GM21825 (cell line): Measurements from ENCODE around the gene ARHGEF4.

Experiments
- ATAC-seq: cut with Tn5 transposase; IDR thresholded peaks from one replicate; pipeline ENCODE4 v1.9.1; 2021; ENCODE audit warnings: mild to moderate bottlenecking, moderate library complexity; ENCODE audit not compliant: unreplicated experiment

Gene ARHGEF4

DNA sequence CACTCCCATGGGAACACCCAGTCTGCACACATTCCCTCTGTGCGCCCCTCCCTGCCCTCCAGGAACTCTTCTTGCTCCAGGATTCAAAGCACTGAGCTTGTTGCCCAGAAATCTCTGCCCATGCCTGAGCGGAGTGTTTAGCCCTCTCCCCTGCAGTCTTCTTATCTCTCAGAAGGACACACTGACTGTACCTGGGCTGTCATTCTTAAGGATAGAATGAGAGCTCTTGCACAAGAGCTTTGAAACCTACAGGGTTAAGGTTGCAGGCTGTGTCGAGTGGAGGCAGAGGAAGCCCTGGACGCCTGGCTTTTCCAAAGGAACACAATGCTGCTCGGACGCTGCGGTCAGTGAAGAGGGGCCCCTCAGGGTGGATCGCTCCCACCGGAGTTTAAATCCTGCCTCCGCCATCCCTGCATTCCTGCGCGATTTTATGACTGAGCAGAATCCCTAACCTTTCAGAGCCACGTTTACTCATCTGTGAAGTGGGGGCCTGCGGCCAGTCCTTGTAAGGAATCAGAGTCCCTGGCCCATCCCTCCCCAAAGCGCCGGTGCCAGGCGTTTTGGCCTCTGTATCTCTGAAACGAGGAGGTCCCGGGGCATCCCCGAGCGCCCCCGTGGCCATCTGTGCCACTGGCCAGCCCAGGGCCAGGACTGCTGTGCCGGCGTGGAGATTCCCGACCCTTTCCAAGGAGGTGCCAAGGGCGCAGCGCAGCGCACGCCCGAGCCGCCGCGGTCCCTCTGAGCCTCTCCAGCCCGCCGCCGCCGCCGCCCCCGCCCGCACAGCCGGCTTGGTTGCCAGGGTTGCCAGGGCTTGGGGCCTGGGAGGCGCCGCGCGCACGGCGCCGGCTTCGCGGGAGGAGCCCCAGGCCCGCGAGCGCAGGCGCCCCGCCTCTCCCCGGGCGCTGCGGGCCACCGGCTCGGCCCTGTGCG, 197.7 kb downstream of the ARHGEF4 start:
- no peak for ATAC-seq

DNA sequence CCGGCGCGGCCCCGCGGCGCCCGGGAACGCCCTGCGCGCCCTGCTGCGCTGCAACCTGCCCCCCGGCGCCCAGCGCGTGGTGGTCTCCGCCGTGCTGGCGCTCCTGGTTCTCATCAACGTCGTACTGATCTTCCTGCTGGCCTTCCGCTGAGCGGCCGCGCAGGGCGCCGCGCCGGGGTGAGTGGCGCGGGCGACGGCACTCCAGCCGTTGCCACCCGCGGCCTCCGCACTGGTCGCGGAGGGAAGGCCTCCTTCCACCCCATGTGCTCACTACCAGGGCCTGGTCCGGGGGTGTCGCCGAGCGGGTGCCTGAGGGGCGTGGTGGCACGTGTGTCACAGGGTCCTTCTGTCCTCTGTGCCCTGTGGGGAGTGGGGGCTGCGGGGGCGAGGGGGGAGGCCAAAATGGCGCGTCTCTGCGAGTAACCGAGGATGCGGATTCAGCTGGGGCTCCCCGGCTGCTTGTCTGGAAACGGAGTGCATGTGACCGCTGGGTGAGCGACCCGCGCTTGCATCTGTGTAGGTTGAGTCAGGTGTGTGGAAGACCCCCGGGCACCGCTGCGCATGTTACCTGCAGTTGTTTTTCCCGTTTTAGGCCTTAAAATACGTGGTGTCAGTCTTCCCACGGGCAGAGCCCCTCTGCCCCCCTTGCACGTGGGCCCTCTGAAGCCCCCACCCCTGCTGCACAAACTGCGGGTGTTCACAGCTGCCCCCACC, 198.6 kb downstream of the ARHGEF4 start:
- no peak for ATAC-seq

DNA sequence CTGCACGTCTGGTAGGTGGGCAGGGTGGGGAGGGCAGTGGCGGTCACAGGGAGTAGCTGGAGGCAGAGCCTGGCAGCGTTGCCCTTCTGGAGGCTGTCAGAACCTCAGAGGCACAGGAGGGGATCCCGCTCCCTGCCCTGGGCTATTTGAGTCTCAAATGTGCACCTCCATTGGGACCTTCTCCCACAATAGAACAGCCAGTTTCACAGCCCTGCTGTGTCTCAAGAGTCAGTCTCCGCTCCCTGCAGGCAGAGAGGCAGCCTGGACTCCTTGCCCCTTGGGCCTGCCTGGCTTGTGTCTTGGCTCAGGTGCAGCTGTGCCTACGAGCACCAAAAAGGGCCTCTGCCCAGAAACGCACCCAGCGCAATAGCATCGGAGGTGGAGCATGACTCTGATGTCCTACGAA, 199.1 kb downstream of the ARHGEF4 start:
- no peak for ATAC-seq

- no peak for ATAC-seq
Observed at GRCh38 chr2:131036269-131036668, 199.6 kb downstream of the ARHGEF4 start.

GRCh38 chr2:131036696-131037397, 200.1 kb downstream of the ARHGEF4 start:
- no peak for ATAC-seq

GRCh38 chr2:131037398-131038257, 200.9 kb downstream of the ARHGEF4 start:
- ATAC-seq = no peak

GRCh38 chr2:131038258-131039100, 201.8 kb downstream of the ARHGEF4 start:
- ATAC-seq = no peak

GRCh38 chr2:131039101-131039440, 202.4 kb downstream of the ARHGEF4 start:
- no peak for ATAC-seq

- ATAC-seq = no peak
Observed at GRCh38 chr2:131039535-131039907, 202.8 kb downstream of the ARHGEF4 start.

DNA sequence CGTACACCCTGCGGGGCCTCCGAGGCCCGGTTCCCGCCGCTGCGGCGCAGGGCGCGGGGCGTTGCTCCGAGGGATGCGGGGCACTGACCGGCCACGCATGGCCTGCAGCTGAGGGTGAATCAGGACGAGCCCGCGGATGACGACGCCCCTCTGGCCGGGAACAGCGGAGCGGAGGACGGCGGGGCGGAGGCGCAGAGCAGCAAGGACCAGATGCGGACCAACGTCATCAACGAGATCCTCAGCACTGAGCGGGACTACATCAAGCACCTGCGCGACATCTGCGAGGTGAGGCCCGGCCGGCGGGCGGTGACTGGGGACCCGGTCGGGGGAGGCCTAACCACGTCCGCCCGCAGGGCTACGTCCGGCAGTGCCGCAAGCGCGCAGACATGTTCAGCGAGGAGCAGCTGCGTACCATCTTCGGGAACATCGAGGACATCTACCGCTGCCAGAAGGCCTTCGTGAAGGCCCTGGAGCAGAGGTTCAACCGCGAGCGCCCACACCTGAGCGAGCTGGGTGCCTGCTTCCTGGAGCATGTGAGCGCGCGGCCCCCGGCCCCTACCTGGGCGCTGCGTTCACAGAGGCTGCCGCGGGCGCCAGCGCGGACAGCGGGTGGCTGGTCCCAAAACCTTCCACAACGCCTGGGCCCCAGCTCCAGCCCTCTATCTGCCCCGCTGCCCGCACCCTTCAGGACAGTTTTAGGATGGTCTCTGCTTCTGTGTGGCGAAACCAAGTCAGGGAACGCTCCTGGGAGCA, 203.4 kb downstream of the ARHGEF4 start:
- no peak for ATAC-seq

GRCh38 chr2:131040661-131041401, 204.1 kb downstream of the ARHGEF4 start:
- no peak for ATAC-seq

DNA sequence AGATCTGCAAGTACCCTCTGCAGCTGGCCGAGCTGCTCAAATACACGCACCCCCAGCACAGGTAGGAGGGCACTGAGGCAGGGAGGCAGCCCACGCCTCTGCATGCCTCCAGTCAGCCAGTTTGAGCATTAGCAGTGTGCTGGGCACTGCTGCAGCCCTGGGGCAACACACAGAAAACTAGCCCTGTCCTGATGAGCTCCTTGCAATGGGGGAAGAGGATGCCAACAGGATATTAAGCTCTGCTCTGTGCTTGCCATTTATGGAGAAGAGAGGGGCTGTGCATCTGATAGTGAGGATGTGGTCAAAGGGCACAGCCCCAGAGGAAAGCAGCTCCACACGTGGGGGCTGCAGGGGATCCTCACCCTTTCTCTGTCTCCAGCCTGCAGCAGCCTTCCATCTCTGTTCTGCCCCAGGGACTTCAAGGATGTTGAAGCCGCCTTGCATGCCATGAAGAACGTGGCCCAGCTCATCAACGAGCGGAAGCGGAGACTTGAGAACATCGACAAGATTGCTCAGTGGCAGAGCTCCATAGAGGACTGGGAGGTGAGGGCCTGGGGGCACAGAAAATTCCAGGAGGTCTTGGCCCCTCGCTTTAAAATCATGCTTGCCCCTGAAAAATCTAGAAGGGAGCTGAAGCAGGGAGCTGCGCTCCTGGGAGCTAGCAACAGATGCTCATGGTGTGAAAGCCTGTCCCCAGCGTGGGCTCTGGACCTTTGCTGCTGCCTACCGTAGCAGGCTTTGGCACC, 204.9 kb downstream of the ARHGEF4 start:
- ATAC-seq = no peak

GRCh38 chr2:131042148-131042775, 205.5 kb downstream of the ARHGEF4 start:
- no peak for ATAC-seq

DNA sequence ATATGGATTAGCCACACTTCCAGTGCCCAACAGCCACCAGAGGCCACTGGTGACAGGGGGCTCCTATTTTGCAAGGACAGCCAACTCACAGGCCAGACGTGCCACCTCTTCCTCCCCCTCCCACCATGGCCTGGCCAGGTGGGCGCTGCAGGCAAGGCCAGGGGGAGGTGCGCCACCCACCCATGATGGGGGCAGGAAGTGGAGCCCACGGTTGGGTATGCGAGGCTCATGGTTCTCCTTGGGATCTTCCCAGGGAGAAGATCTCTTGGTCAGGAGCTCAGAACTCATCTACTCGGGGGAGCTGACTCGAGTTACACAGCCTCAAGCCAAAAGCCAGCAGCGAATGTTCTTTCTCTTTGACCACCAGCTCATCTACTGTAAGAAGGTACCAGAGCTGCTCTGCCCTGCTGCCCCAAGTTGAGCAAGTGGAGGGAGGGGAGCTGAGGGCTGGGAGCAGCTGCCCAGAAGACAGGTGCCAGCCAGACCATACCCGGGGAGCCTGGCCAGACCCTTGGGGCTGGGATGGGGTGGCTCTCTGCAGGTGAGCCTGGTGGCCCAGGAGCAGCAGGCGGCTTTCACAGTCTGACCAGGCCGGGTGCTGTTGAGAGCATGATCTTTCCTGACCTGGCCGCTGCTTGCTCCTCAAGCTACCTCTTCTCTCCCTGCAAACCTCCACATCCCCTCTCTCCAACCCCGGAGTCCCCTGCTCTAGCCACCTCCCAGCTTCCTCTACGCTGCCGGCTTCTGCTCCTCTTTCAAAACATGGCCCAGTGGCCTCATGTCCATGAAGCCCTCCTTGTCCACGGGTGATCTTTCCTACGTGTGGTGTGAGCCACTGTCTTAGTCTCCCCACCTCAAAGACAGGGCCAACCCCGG, 206.7 kb downstream of the ARHGEF4 start:
- no peak for ATAC-seq

DNA sequence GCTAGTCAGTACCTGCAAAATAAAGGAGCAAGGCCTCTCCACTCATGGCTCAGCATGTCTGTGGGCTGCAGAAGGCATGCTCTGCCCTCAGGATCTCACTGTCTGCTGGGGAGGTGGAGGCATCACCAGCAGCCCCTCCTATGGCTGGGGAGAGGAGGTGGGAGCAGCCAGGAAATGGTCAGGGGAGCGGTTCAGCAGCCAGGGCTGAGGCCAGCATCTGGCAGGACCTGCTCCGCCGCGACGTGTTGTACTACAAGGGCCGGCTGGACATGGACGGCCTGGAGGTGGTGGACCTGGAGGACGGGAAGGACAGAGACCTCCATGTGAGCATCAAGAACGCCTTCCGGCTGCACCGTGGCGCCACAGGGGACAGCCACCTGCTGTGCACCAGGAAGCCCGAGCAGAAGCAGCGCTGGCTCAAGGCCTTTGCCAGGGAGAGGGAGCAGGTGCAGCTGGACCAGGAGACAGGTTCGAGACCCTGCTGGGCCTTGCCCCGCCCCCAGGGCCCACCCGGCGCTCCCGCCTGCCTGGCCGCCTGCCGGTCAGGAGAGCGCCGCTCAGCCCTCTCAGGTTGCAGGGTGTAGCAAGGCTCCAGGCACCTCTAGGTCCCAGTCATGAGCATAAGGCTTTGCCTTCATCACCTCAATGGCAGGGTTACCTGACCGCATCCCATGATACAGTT, 207.5 kb downstream of the ARHGEF4 start:
- no peak for ATAC-seq

- no peak for ATAC-seq
Observed at GRCh38 chr2:131044757-131045150, 208.0 kb downstream of the ARHGEF4 start.
